HepG2 (cell line): ENCODE data around the gene IRF7. TPM values are rescaled to one million over a fixed set of nuclear protein-coding genes. Genes with fewer than 3 reads are reported as not detected.

ENCODE experiments used
- ATAC-seq: fragments of 200-7000 bp; cut with Tn5 transposase; 3 replicates; pipeline ENCODE4 v1.9.1; 2020; ENCODE audit warnings: mild to moderate bottlenecking, moderate library complexity
- BruUV-seq: library from RNA; stranded (reverse); fragments of 400-500 nt; replicated peaks from 2 replicates; lab custom pipeline; 2021; lab: Mats Ljungman, UMichigan
- CTCF ChIA-PET: fragments of 300-600 bp; formaldehyde crosslinking; extraction: SDS; loops from one replicate; lab custom pipeline; 2021; ENCODE audit warnings: low total read pairs, inconsistent platforms, low intra/inter-chr PET ratio; lab: Yijun Ruan, JAX
- POLR2A ChIA-PET: fragments of 350-600 bp; sonication (Branson Sonifier 250); formaldehyde crosslinking; loops from one replicate; lab custom pipeline; 2020; ENCODE audit warnings: antibody characterized with exemption, inconsistent platforms; lab: Yijun Ruan, JAX
- DNase-seq: peaks from one replicate; pipeline ENCODE4 v3.0.0-alpha.2; 2015; ENCODE audit warnings: low spot score
- FAIRE-seq: peaks from 3 replicates; lab custom pipeline; 2011; peaks lifted over from hg19 to GRCh38; lab: Jason Lieb, UNC
- H2AFZ ChIP-seq: one replicate; pipeline ENCODE4 v1.6.1; 2011; ENCODE audit warnings: low read length, inconsistent platforms
- H3K27ac ChIP-seq: fragments of 300-600 bp; 3 replicates; pipeline ENCODE4 v1.8.0; 2011; ENCODE audit warnings: mixed run types, mild to moderate bottlenecking, mixed read lengths, low read length, inconsistent platforms; ENCODE audit not compliant: insufficient read depth; ENCODE audit errors: extremely low read length
- H3K27me3 ChIP-seq, 2 experiments: fragments of 200-600 bp in 1 of 2; 2 replicates in 1 of 2; 3 replicates in 1 of 2; pipeline versions ENCODE4 v1.6.0 to v1.8.0; 2011; ENCODE audit warnings: low read length in 2 of 2, mild to moderate bottlenecking in 2 of 2, moderate library complexity in 2 of 2, inconsistent platforms in 1 of 2; ENCODE audit not compliant: insufficient read depth in 2 of 2, control insufficient read depth in 1 of 2
- H3K36me3 ChIP-seq, 2 experiments: fragments of 200-600 bp in 1 of 2; replicated peaks in 1 of 2; 2 replicates in 1 of 2; 3 replicates in 1 of 2; pipeline versions ENCODE4 v1.5.1 to v1.8.0; 2011; ENCODE audit warnings: low read length in 2 of 2, inconsistent platforms in 1 of 2; ENCODE audit not compliant: insufficient read depth in 2 of 2, control insufficient read depth in 1 of 2
- H3K4me1 ChIP-seq: 2 replicates; pipeline ENCODE4 v1.5.1; 2012; ENCODE audit warnings: low read length, inconsistent platforms; ENCODE audit not compliant: insufficient read depth
- H3K4me2 ChIP-seq: 2 replicates; pipeline ENCODE4 v1.6.0; 2011; ENCODE audit warnings: low read depth, low read length, inconsistent platforms
- H3K4me3 ChIP-seq, 3 experiments: fragments of 200-600 bp in 1 of 3; sonication (generic), shearing (Covaris generic) in 1 of 3; replicated peaks in 1 of 3; 2 replicates each; pipeline ENCODE4 v1.5.1; 2011 to 2016; ENCODE audit warnings: low read length in 3 of 3, inconsistent platforms in 2 of 3, low read depth in 2 of 3, mild to moderate bottlenecking in 2 of 3, control low read depth in 1 of 3, mixed read lengths in 1 of 3; ENCODE audit not compliant: insufficient read depth in 1 of 3
- H3K79me2 ChIP-seq: one replicate; pipeline ENCODE4 v1.6.1; 2011; ENCODE audit warnings: low read length, inconsistent platforms; ENCODE audit not compliant: insufficient read depth
- H3K9ac ChIP-seq: 2 replicates; pipeline ENCODE4 v1.6.0; 2011; ENCODE audit warnings: mild to moderate bottlenecking, low read depth, low read length, inconsistent platforms; ENCODE audit not compliant: insufficient read depth
- H3K9me3 ChIP-seq: 2 replicates; pipeline ENCODE4 v1.5.1; 2012; ENCODE audit warnings: mild to moderate bottlenecking, low read length
- H4K20me1 ChIP-seq: 2 replicates; pipeline ENCODE4 v1.6.0; 2011; ENCODE audit warnings: inconsistent platforms, mild to moderate bottlenecking, low read length, moderate library complexity; ENCODE audit not compliant: insufficient read depth
- AKAP8 ChIP-seq: sonication (generic); formaldehyde crosslinking; IDR thresholded peaks from 2 replicates; pipeline ENCODE4 v1.5.1; 2020; ENCODE audit warnings: mild to moderate bottlenecking, missing genetic modification reagents
- PCBP1 ChIP-seq: fragments of 200-400 bp; formaldehyde crosslinking; IDR thresholded peaks from 2 replicates; pipeline ENCODE4 v1.6.1; 2017; ENCODE audit warnings: mild to moderate bottlenecking, low read depth, low read length, borderline replicate concordance
- POLR2A ChIP-seq, 2 experiments: IDR thresholded peaks; 2 replicates each; pipeline ENCODE4 v1.6.1; 2011; ENCODE audit warnings: low read depth in 2 of 2, low read length in 2 of 2, mild to moderate bottlenecking in 1 of 2, moderate library complexity in 1 of 2; ENCODE audit not compliant: insufficient read depth in 1 of 2
- RXRB ChIP-seq: IDR thresholded peaks from 2 replicates; pipeline ENCODE4 v1.6.1; 2016; ENCODE audit warnings: borderline replicate concordance, missing genetic modification reagents, missing compliant biosample characterization
- TOPORS ChIP-seq: sonication (generic); formaldehyde crosslinking; IDR thresholded peaks from 2 replicates; pipeline ENCODE4 v1.8.0; 2023; ENCODE audit warnings: mild to moderate bottlenecking, missing genetic modification reagents
- ZNF382 ChIP-seq: sonication (generic); formaldehyde crosslinking; IDR thresholded peaks from 2 replicates; pipeline ENCODE4 v1.5.0; 2020; ENCODE audit warnings: missing genetic modification reagents, mild to moderate bottlenecking, borderline replicate concordance
- WGBS: methylation state at CpG from one replicate; pipeline ENCODE4 v1.1.6; 2017; ENCODE audit warnings: low lambda C conversion rate; 5-methylcytosine and 5-hydroxymethylcytosine counted together
- in situ Hi-C: cut with HindIII; loops from 2 replicates; pipeline ENCODE4 v1.10.0; 2017; ENCODE audit warnings: low pct_unique_long_range_greater_than_20kb; ENCODE audit not compliant: extremely low pct_ligation_motif_present
- intact Hi-C: fragments of 100-400 bp; cut with micrococcal nuclease; formaldehyde crosslinking; loops from one replicate; pipeline ENCODE4 v1.10.0; 2022; ENCODE audit not compliant: unreplicated experiment
- polyA plus RNA-seq, 8 experiments: library from polyadenylated mRNA; depleted of rRNA in 3 of 8; stranded (reverse) in 7 of 8; unstranded in 1 of 8; fragments of >200 nt; fragmentation: Illumina TruSeq in 4 of 8; extraction: Trizol in 4 of 8; gene quantifications; 2 replicates each; pipeline versions ENCODE4 v1.2.1 to v1.2.3, GENCODE V29; 2011 to 2016; ENCODE audit warnings: low read depth in 4 of 8, missing spikeins in 1 of 8, mixed read lengths in 1 of 8; ENCODE audit not compliant: insufficient read depth in 1 of 8
- total RNA-seq, 5 experiments: library from RNA; depleted of rRNA; stranded (reverse); fragments of >200 nt; fragmentation: Illumina TruSeq; extraction: Trizol; gene quantifications; 2 replicates each; pipeline ENCODE4 v1.2.3, GENCODE V29; 2016; ENCODE audit warnings: low read depth in 1 of 5
- TF ChIP-seq, protein P1 (sequence below): sonication (generic); formaldehyde crosslinking; conservative IDR thresholded peaks from 2 replicates; pipeline ENCODE4 v1.8.1; 2023; ENCODE audit warnings: missing genetic modification reagents

Gene IRF7
- total and polyA plus RNA-seq, 2 of the 13 experiments (the other 11 are each of a cell fraction or from before 2014, with no cell fraction given) = not detected

- Histone ChIP-seq H3K9me3 (no peaks in the 10 kb centered on the region), H3K4me3 (no peak overlapping the region), H3K4me2 (no peak overlapping the region), H3K36me3 (peaks cover 4 to 15% of the 10 kb centered on the region in 2 experiments; a peak in 3 of 5 replicates), H3K27me3 (no peaks in the 10 kb centered on the region), H3K4me1 (no peaks in the 10 kb centered on the region), H2AFZ (no peak overlapping the region), H3K9ac (no peak overlapping the region), H4K20me1 (0 out of 2 replicates have a peak, but pooled peaks cover 5% of the 10 kb centered on the region), H3K79me2 (no peaks in the 10 kb centered on the region), H3K27ac (no peak overlapping the region)
- in situ Hi-C loops = no loop called here
- no TSS peak for BruUV-seq
- intact Hi-C loops = no loop called here
- ATAC-seq = no peak
- FAIRE-seq = no peak
- POLR2A ChIA-PET = no interaction called here
- 97% methylated on average over 57 of the region's 69 CpGs for WGBS
- DNase-seq = no peak
- TF ChIP-seq RXRB (CRISPR knock-in tag) = no peak
- TF ChIP-seq, protein P1, sequence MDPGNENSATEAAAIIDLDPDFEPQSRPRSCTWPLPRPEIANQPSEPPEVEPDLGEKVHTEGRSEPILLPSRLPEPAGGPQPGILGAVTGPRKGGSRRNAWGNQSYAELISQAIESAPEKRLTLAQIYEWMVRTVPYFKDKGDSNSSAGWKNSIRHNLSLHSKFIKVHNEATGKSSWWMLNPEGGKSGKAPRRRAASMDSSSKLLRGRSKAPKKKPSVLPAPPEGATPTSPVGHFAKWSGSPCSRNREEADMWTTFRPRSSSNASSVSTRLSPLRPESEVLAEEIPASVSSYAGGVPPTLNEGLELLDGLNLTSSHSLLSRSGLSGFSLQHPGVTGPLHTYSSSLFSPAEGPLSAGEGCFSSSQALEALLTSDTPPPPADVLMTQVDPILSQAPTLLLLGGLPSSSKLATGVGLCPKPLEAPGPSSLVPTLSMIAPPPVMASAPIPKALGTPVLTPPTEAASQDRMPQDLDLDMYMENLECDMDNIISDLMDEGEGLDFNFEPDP (CRISPR knock-in tag) = no peak
- 0 out of 2 replicates have a peak, but pooled peaks have one; percentile 13 for TF ChIP-seq AKAP8 (CRISPR knock-in tag)
- TF ChIP-seq TOPORS (CRISPR knock-in tag) = no peak
- TF ChIP-seq PCBP1 = 0 out of 2 replicates have a peak, but pooled peaks have one; percentile 15
- TF ChIP-seq POLR2A (IDR thresholded peaks at IDR 0.05; ENCODE audit: insufficient read depth in 1 of 2, low read depth in 2 of 2, low read length in 2 of 2) = peak in 1 of 2 experiments; percentile 30; a peak in 1 of 4 replicates
- no peak for TF ChIP-seq ZNF382
- CTCF ChIA-PET = no interaction called here
These were observed 24.4 kb upstream of the IRF7 start for GRCh38 chr11:640021-640706.
